Prostate gland (tissue), 2 donors: ENCODE data around the gene TMPRSS15. TPM values are rescaled to one million over a fixed set of nuclear protein-coding genes. Genes with fewer than 3 reads are reported as not detected.
"Not testable (repeated sequence)": the region's sequence is repeated elsewhere in the genome, so short reads cannot be mapped to it uniquely, and the experiment has no call there.

Source experiments
- DNase-seq: peaks from one replicate; pipeline ENCODE4 v3.0.0-alpha.2; 2019; ENCODE audit warnings: low spot score
- H3K27ac ChIP-seq, 2 donors: fragments of 200-600 bp; sonication (generic); 2 replicates each; pipeline ENCODE4 v1.5.1; 2017 to 2019
- H3K27me3 ChIP-seq: fragments of 200-600 bp; sonication (generic); replicated peaks from 2 replicates; pipeline ENCODE4 v1.5.1; 2019; ENCODE audit not compliant: insufficient read depth
- H3K36me3 ChIP-seq, 2 donors: fragments of 200-600 bp; sonication (generic); 1 replicate in 1 of 2; 2 replicates in 1 of 2; pipeline versions ENCODE4 v1.5.1 to v1.8.1; 2017 to 2019
- H3K4me1 ChIP-seq: fragments of 200-600 bp; sonication (generic); replicated peaks from 2 replicates; pipeline ENCODE4 v1.5.1; 2019
- H3K4me3 ChIP-seq, 2 donors: fragments of 200-600 bp; sonication (generic); 2 replicates each; pipeline ENCODE4 v1.5.1; 2017 to 2019
- H3K9me3 ChIP-seq: fragments of 200-600 bp; sonication (generic); 2 replicates; pipeline ENCODE4 v1.5.1; 2017
- CTCF ChIP-seq, 4 experiments: fragments of 200-600 bp in 2 of 4; fragments of 450-650 bp in 2 of 4; sonication (generic) in 2 of 4; IDR thresholded peaks; 1 replicate in 3 of 4; 2 replicates in 1 of 4; pipeline ENCODE4 v1.5.1; 2016 to 2019; ENCODE audit warnings: antibody characterized with exemption in 4 of 4, mild to moderate bottlenecking in 2 of 4, moderate library complexity in 2 of 4
- POLR2A ChIP-seq: fragments of 450-650 bp; IDR thresholded peaks from one replicate; pipeline ENCODE4 v1.6.1; 2016; ENCODE audit warnings: antibody characterized with exemption, mild to moderate bottlenecking
- POLR2AphosphoS5 ChIP-seq: sonication (generic); formaldehyde crosslinking; IDR thresholded peaks from one replicate; pipeline ENCODE4 v1.6.1; 2017; ENCODE audit warnings: antibody characterized with exemption
- WGBS: methylation state at CpG from one replicate; pipeline ENCODE4 v1.1.5; 2018; 5-methylcytosine and 5-hydroxymethylcytosine counted together
- intact Hi-C: fragments of 100-400 bp; cut with DNase I; formaldehyde crosslinking; loops from one replicate; pipeline ENCODE4 v1.14.2; 2022
- total RNA-seq, 2 donors: library from RNA; depleted of rRNA; stranded (reverse); fragments of >200 nt; gene quantifications; one replicate each; pipeline ENCODE4 v1.1.0, GENCODE V29; 2016

TMPRSS15 gene
- total RNA-seq, 2 donors from 2014 or later, result 0.34 TPM; not detected in 1

GRCh38 chr21:18409579-18409978, 6.0 kb upstream of the TMPRSS15 start:
- WGBS, result 87% methylated on average over 1 of the region's 1 CpG
- no peak for DNase-seq
- no peaks in the 10 kb centered on the region for H3K27me3 ChIP-seq
- H3K4me1 ChIP-seq, result no peaks in the 10 kb centered on the region
- no peak for TF ChIP-seq CTCF (IDR thresholded peaks at IDR 0.05)
- TF ChIP-seq POLR2A, result no peak
- TF ChIP-seq POLR2AphosphoS5, result no peak
- no peak overlapping the region for H3K27ac ChIP-seq
- H3K9me3 ChIP-seq, result no peaks in the 10 kb centered on the region
- no peaks in the 10 kb centered on the region for H3K36me3 ChIP-seq
- no peak overlapping the region for H3K4me3 ChIP-seq
- intact Hi-C loops, result no loop called here

- no peak for DNase-seq
- WGBS, result 84% methylated on average over 5 of the region's 5 CpGs
- intact Hi-C loops, result no loop called here
- no peak overlapping the region for H3K27ac ChIP-seq
- H3K4me1 ChIP-seq, result no peaks in the 10 kb centered on the region
- no peaks in the 10 kb centered on the region for H3K36me3 ChIP-seq
- no peaks in the 10 kb centered on the region for H3K9me3 ChIP-seq
- TF ChIP-seq CTCF (IDR thresholded peaks at IDR 0.05), result no peak
- TF ChIP-seq POLR2A, result no peak
- TF ChIP-seq POLR2AphosphoS5, result no peak
- no peaks in the 10 kb centered on the region for H3K27me3 ChIP-seq
- no peak overlapping the region for H3K4me3 ChIP-seq
Measured at GRCh38 chr21:18398843-18399242, 4.7 kb downstream of the TMPRSS15 start.

- Histone ChIP-seq H3K9me3 (no peaks in the 10 kb centered on the region), H3K27ac (no peak overlapping the region), H3K4me1 (no peaks in the 10 kb centered on the region), H3K36me3 (no peaks in the 10 kb centered on the region), H3K4me3 (no peak overlapping the region), H3K27me3 (no peaks in the 10 kb centered on the region)
- no peak for DNase-seq
- TF ChIP-seq POLR2A (no peak), CTCF (IDR thresholded peaks at IDR 0.05) (no peak), POLR2AphosphoS5 (no peak)
- 7% methylated on average over 2 of the region's 2 CpGs for WGBS
- intact Hi-C loops, result no loop called here
Measured at GRCh38 chr21:18387994-18388393, 15.6 kb downstream of the TMPRSS15 start.

- 18% methylated on average over 1 of the region's 1 CpG for WGBS
- TF ChIP-seq POLR2AphosphoS5, result no peak
- no peak overlapping the region for H3K4me3 ChIP-seq
- no peaks in the 10 kb centered on the region for H3K4me1 ChIP-seq
- intact Hi-C loops, result no loop called here
- no peaks in the 10 kb centered on the region for H3K9me3 ChIP-seq
- H3K36me3 ChIP-seq, result no peaks in the 10 kb centered on the region
- H3K27ac ChIP-seq, result no peak overlapping the region
- DNase-seq, result no peak
- no peaks in the 10 kb centered on the region for H3K27me3 ChIP-seq
Measured at GRCh38 chr21:18384771-18385170, 18.8 kb downstream of the TMPRSS15 start.

- WGBS, result 87% methylated on average over 4 of the region's 4 CpGs
Measured at GRCh38 chr21:18382934-18383619, 20.5 kb downstream of the TMPRSS15 start.

GRCh38 chr21:18382141-18382540, 21.4 kb downstream of the TMPRSS15 start:
- Histone ChIP-seq H3K36me3 (no peaks in the 10 kb centered on the region), H3K9me3 (no peaks in the 10 kb centered on the region), H3K27me3 (no peaks in the 10 kb centered on the region), H3K4me1 (no peaks in the 10 kb centered on the region), H3K27ac (no peak overlapping the region), H3K4me3 (no peak overlapping the region)
- no peak for DNase-seq
- no peak for TF ChIP-seq POLR2AphosphoS5
- TF ChIP-seq CTCF (IDR thresholded peaks at IDR 0.05), result no peak
- TF ChIP-seq POLR2A, result no peak
- intact Hi-C loops, result no loop called here
- 0% methylated on average over 1 of the region's 1 CpG for WGBS

More at GRCh38 chr21:18382934-18383619, 20.5 kb downstream of the TMPRSS15 start:
- H3K27ac ChIP-seq, H3K36me3 ChIP-seq, H3K4me1 ChIP-seq, H3K4me3 ChIP-seq, H3K9me3 ChIP-seq, H3K27me3 ChIP-seq, DNase-seq, intact Hi-C loops: not testable (repeated sequence)
